GM19035 (cell line): ENCODE data around the gene TEX30.

ENCODE experiments used
- ATAC-seq: cut with Tn5 transposase; IDR thresholded peaks from one replicate; pipeline ENCODE4 v1.9.1; 2021; ENCODE audit not compliant: unreplicated experiment

TEX30 gene

GRCh38 chr13:102721800-102722231 is 51.8 kb downstream of the TEX30 start:
- no peak for ATAC-seq

GRCh38 chr13:102718746-102719145 is 54.8 kb downstream of the TEX30 start:
- ATAC-seq, result no peak
